Ishikawa (cell line): ENCODE measurements around the gene CNPY4.

Experiments
- CEBPB ChIP-seq: IDR thresholded peaks from 2 replicates; pipeline ENCODE4 v1.6.1; 2012
- CREB1 ChIP-seq: IDR thresholded peaks from 2 replicates; pipeline ENCODE4 v1.6.1; 2012; ENCODE audit warnings: low read depth
- EGR1 ChIP-seq: IDR thresholded peaks from 2 replicates; pipeline ENCODE4 v1.6.1; 2012
- EP300 ChIP-seq: IDR thresholded peaks from 2 replicates; pipeline ENCODE4 v1.6.1; 2012; ENCODE audit warnings: borderline replicate concordance
- FOXM1 ChIP-seq: IDR thresholded peaks from 2 replicates; pipeline ENCODE4 v1.6.1; 2012; ENCODE audit warnings: low read depth, borderline replicate concordance
- MAX ChIP-seq: IDR thresholded peaks from 2 replicates; pipeline ENCODE4 v1.6.1; 2012
- NFIC ChIP-seq: IDR thresholded peaks from 2 replicates; pipeline ENCODE4 v1.6.1; 2012
- RAD21 ChIP-seq: IDR thresholded peaks from 2 replicates; pipeline ENCODE4 v1.6.1; 2012; ENCODE audit warnings: low read depth
- REST ChIP-seq: IDR thresholded peaks from 2 replicates; pipeline ENCODE4 v1.6.1; 2012; ENCODE audit warnings: low read depth, mild to moderate bottlenecking
- TAF1 ChIP-seq: IDR thresholded peaks from 2 replicates; pipeline ENCODE4 v1.6.1; 2012; ENCODE audit warnings: low read depth, mild to moderate bottlenecking
- TCF12 ChIP-seq: IDR thresholded peaks from 2 replicates; pipeline ENCODE4 v1.6.1; 2012; ENCODE audit warnings: low read depth
- TEAD4 ChIP-seq: IDR thresholded peaks from 2 replicates; pipeline ENCODE4 v1.6.1; 2012
- USF1 ChIP-seq: IDR thresholded peaks from 2 replicates; pipeline ENCODE4 v1.6.1; 2012
- YY1 ChIP-seq: IDR thresholded peaks from 2 replicates; pipeline ENCODE4 v1.6.1; 2012; ENCODE audit warnings: low read depth
- ZBTB7A ChIP-seq: IDR thresholded peaks from 2 replicates; pipeline ENCODE4 v1.6.1; 2012; ENCODE audit warnings: low read depth

Gene CNPY4

GRCh38 chr7:100153708-100154535, 34.5 kb downstream of the CNPY4 start:
- no peak for TF ChIP-seq RAD21
- TF ChIP-seq TCF12: no peak
- TF ChIP-seq EGR1: no peak
- TF ChIP-seq TAF1: no peak
- TF ChIP-seq TEAD4: no peak
- TF ChIP-seq EP300: no peak
- no peak for TF ChIP-seq YY1
- no peak for TF ChIP-seq CEBPB
- no peak for TF ChIP-seq CREB1
- TF ChIP-seq REST: no peak
- TF ChIP-seq MAX: no peak
- no peak for TF ChIP-seq NFIC
- TF ChIP-seq USF1: no peak
- no peak for TF ChIP-seq ZBTB7A

GRCh38 chr7:100154651-100155491, 35.4 kb downstream of the CNPY4 start:
- TF ChIP-seq TAF1 (no peak), NFIC (no peak), EP300 (no peak), RAD21 (no peak), TEAD4 (no peak), CREB1 (no peak), USF1 (no peak), ZBTB7A (no peak), CEBPB (no peak), MAX (no peak), TCF12 (no peak), REST (no peak), YY1 (no peak), FOXM1 (no peak), EGR1 (no peak)

GRCh38 chr7:100155553-100156317, 36.3 kb downstream of the CNPY4 start:
- no peak for TF ChIP-seq FOXM1
- TF ChIP-seq NFIC: no peak
- TF ChIP-seq USF1: no peak
- TF ChIP-seq TEAD4: no peak
- TF ChIP-seq TCF12: no peak
- no peak for TF ChIP-seq EGR1
- TF ChIP-seq REST: no peak
- no peak for TF ChIP-seq EP300
- TF ChIP-seq ZBTB7A: no peak
- TF ChIP-seq TAF1: no peak
- TF ChIP-seq YY1: no peak
- no peak for TF ChIP-seq CREB1
- TF ChIP-seq CEBPB: no peak
